OCI-LY7 (cell line): ENCODE results near the gene ANO3. TPM values are rescaled to one million over a fixed set of nuclear protein-coding genes. Genes with fewer than 3 reads are reported as not detected.

Experiments
- BruUV-seq: library from RNA; stranded (reverse); fragments of 400-500 nt; replicated peaks from 2 replicates; lab custom pipeline; 2021; lab: Mats Ljungman, UMichigan
- CTCF ChIA-PET: fragments of 300-600 bp; sonication (Branson Sonifier 250); formaldehyde crosslinking; loops from one replicate; lab custom pipeline; 2022; ENCODE audit warnings: antibody characterized with exemption; ENCODE audit not compliant: unreplicated experiment; lab: Charles Lee
- POLR2A ChIA-PET: fragments of 300-600 bp; sonication (Branson Sonifier 250); formaldehyde crosslinking; loops from one replicate; lab custom pipeline; 2022; ENCODE audit warnings: antibody characterized with exemption; lab: Charles Lee
- DNase-seq: peaks from one replicate; pipeline ENCODE4 v3.0.0-alpha.2; 2015; ENCODE audit warnings: low spot score
- H2AFZ ChIP-seq: fragments of 200-600 bp; sonication (generic), shearing (Covaris generic); 2 replicates; pipeline ENCODE4 v1.6.1; 2014; ENCODE audit warnings: mild to moderate bottlenecking, antibody characterized with exemption, low read length, moderate library complexity
- H3K27ac ChIP-seq: fragments of 200-600 bp; sonication (generic); 2 replicates; pipeline ENCODE4 v1.5.1; 2014; ENCODE audit warnings: mixed run types, low read depth, mild to moderate bottlenecking, moderate library complexity, low read length, inconsistent platforms; ENCODE audit not compliant: poor library complexity, severe bottlenecking
- H3K36me3 ChIP-seq: fragments of 200-600 bp; sonication (generic); 2 replicates; pipeline ENCODE4 v1.6.1; 2014; ENCODE audit warnings: mild to moderate bottlenecking, antibody characterized with exemption, low read length, moderate library complexity, mixed read lengths; ENCODE audit not compliant: insufficient read depth
- H3K4me1 ChIP-seq: fragments of 200-600 bp; sonication (generic); 2 replicates; pipeline ENCODE4 v1.5.1; 2014; ENCODE audit warnings: mild to moderate bottlenecking, low read length; ENCODE audit not compliant: insufficient read depth, poor library complexity, severe bottlenecking
- H3K4me2 ChIP-seq: fragments of 200-600 bp; sonication (generic); 2 replicates; pipeline ENCODE4 v1.6.1; 2014; ENCODE audit warnings: mild to moderate bottlenecking, low read length
- H3K4me3 ChIP-seq: fragments of 200-600 bp; sonication (generic); 2 replicates; pipeline ENCODE4 v1.5.1; 2014; ENCODE audit warnings: mild to moderate bottlenecking, low read depth, low read length; ENCODE audit not compliant: poor library complexity, severe bottlenecking
- H3K79me2 ChIP-seq: fragments of 200-600 bp; sonication (generic); 2 replicates; pipeline ENCODE4 v1.6.1; 2016; ENCODE audit warnings: low read depth, mild to moderate bottlenecking, low read length, moderate library complexity, mixed read lengths; ENCODE audit not compliant: insufficient read depth
- H3K9me2 ChIP-seq: fragments of 200-600 bp; sonication (generic); 2 replicates; pipeline ENCODE4 v1.6.1; 2016; ENCODE audit warnings: mild to moderate bottlenecking, low read length, mixed read lengths; ENCODE audit not compliant: insufficient read depth
- H3K9me3 ChIP-seq: fragments of 200-600 bp; sonication (generic); 2 replicates; pipeline ENCODE4 v1.6.1; 2014; ENCODE audit warnings: mild to moderate bottlenecking, mixed run types, low read length, mixed read lengths
- H4K20me1 ChIP-seq: fragments of 200-600 bp; sonication (generic); 2 replicates; pipeline ENCODE4 v1.6.1; 2014; ENCODE audit warnings: mild to moderate bottlenecking, antibody characterized with exemption, low read length, moderate library complexity, mixed read lengths; ENCODE audit not compliant: insufficient read depth
- CTCF ChIP-seq: fragments of 200-600 bp; sonication (generic); conservative IDR thresholded peaks from 2 replicates; pipeline ENCODE4 v1.5.1; 2014; ENCODE audit warnings: mild to moderate bottlenecking, antibody characterized with exemption, low read length, moderate library complexity, mixed read lengths
- EZH2phosphoT487 ChIP-seq: fragments of 200-600 bp; sonication (generic); IDR thresholded peaks from 2 replicates; pipeline ENCODE4 v1.6.1; 2018; ENCODE audit warnings: low read depth, borderline replicate concordance, mild to moderate bottlenecking, mixed run types, antibody characterized with exemption, low read length, moderate library complexity, mixed read lengths
- intact Hi-C: fragments of 100-400 bp; cut with micrococcal nuclease; formaldehyde crosslinking; loops from one replicate; pipeline ENCODE4 v1.10.0; 2022; ENCODE audit not compliant: unreplicated experiment
- total RNA-seq, 2 experiments: library from RNA; depleted of rRNA in 1 of 2; stranded (reverse); fragments of >200 nt in 1 of 2; shearing (Covaris generic) in 1 of 2; gene quantifications; 2 replicates each; pipeline ENCODE4 v1.2.3, GENCODE V29; 2014 to 2022

ANO3 gene
- total RNA-seq, 2 experiments from 2014 or later: 0.03 TPM; not detected in 1

GRCh38 chr11:26712497-26712896 is 380.6 kb downstream of the ANO3 start:
- BruUV-seq: no TSS peak
- ChIA-PET POLR2A (interaction anchor here (0.6 kb wide), 1 partner anchor 18 kb away, joined by 3 read pairs; no protein-coding TSS in a partner anchor), CTCF (no interaction called here)
- Histone ChIP-seq H2AFZ (no peak overlapping the region), H3K4me3 (no peak overlapping the region), H3K36me3 (no peaks in the 10 kb centered on the region), H3K9me2 (no peaks in the 10 kb centered on the region), H3K9me3 (no peaks in the 10 kb centered on the region), H3K79me2 (no peaks in the 10 kb centered on the region), H4K20me1 (no peaks in the 10 kb centered on the region), H3K4me1 (no peaks in the 10 kb centered on the region), H3K4me2 (no peak overlapping the region), H3K27ac (no peak overlapping the region)
- no peak for DNase-seq
- TF ChIP-seq EZH2phosphoT487: no peak
- TF ChIP-seq CTCF: no peak
- intact Hi-C loops: no loop called here

Other genes with a start within 250 kb of the ANO3 start
- gene MUC15, start 240.1 kb downstream of the ANO3 start, total RNA-seq (2014; rRNA removed; shearing (Covaris generic)): not detected in 2 replicates
- not detected in 2 replicates for gene MUC15, start 240.1 kb downstream of the ANO3 start, total RNA-seq (2022)